HG03175 (cell line): ENCODE measurements around the gene HMGN5.

ENCODE experiments used
- ATAC-seq: cut with Tn5 transposase; IDR thresholded peaks from one replicate; pipeline ENCODE4 v1.9.1; 2021; ENCODE audit warnings: mild to moderate bottlenecking, moderate library complexity; ENCODE audit not compliant: unreplicated experiment

HMGN5 gene, protein sequence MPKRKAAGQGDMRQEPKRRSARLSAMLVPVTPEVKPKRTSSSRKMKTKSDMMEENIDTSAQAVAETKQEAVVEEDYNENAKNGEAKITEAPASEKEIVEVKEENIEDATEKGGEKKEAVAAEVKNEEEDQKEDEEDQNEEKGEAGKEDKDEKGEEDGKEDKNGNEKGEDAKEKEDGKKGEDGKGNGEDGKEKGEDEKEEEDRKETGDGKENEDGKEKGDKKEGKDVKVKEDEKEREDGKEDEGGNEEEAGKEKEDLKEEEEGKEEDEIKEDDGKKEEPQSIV

DNA sequence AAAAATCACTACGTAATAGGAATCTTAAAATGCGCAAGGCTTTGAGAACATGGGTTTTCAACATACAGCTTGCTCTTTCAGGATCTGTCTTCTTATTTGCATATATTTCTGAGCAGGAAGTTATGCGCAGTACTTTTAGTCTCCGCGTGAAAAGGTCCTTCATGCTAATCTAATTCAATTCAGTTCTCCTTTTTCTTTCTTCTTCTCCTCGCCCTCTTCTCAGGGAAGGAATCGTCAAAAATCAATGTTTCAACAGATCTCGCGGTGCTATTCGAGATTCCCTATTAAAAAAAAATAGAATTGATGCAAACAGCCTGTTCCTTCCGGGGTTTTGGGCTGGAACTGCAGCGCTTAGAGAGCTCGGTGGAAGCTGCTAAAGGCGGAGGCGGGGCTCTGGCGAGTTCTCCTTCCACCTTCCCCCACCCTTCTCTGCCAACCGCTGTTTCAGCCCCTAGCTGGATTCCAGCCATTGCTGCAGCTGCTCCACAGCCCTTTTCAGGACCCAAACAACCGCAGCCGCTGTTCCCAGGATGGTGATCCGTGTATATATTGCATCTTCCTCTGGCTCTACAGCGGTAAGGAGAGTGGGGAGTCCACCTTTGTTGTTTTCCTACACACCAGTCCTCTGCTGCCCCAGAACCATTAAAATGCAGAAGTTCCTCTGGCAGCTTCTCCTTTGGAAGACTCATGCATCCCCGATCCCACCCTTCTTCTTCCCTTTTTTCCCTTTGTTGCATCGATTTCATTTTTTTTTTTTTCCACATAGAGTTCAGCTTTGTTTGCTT, at the start of gene HMGN5, which contains the start of gene SH3BGRL:
TSS of gene HMGN5 (minus strand) at position 243 of the 785 bp plus-strand sequence. CDS start 80,364 bp downstream, outside the sequence.
TSS of gene SH3BGRL (plus strand) at position 432 of the 785 bp plus-strand sequence. CDS start at position 531, 99 bp downstream.
- peak; percentile 97 for ATAC-seq

DNA sequence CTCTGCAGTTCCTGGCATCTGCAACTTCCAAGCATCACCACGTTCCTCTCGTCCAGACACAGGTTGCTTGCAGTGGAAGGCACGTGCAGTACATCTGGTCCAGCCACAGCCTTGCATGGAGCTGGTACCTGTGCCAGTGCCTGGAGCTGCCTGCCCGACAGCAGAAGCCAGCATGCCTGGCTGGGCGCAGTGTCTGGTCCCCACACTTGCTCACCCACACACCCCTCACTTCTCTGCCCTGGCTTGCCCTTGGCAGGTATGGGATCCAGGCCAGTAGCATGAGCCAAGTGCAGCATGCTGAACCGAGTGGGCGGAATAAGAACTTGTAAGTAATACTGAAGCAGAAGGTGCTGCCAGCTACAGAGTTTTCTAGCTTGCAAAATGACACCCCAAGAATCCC, 40.0 kb upstream of the HMGN5 start:
- ATAC-seq, result no peak

DNA sequence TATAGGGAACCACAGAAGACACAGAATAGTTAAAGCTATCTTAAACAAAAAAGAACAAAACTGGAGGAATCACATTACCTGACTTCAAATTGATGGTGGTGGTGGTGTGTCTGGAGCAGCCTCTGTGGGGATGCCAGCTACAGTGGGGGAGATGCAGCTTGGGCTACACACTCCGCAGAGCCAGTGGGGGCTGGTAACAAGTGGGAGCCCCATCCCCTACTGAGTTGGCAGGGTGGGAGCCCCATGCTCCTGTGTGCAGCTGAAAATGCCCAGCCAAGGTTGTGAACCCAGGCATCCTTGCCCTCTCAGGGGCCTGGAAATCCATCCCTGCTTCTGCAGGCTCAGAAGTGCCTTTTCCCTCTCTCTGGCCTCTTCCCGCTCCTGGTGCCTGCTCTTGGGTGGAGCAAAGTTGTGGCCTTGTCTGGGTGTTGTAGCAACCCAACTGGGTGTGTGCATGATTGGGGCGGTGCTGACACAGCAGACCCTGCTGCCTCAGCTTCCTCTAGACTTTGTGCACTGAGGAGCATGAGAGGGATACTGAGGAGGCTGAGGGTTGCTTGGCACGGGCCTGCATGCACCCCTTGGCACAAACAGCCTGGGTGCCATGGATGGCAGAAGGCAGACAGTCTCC, 39.1 kb upstream of the HMGN5 start:
- ATAC-seq, result no peak

DNA sequence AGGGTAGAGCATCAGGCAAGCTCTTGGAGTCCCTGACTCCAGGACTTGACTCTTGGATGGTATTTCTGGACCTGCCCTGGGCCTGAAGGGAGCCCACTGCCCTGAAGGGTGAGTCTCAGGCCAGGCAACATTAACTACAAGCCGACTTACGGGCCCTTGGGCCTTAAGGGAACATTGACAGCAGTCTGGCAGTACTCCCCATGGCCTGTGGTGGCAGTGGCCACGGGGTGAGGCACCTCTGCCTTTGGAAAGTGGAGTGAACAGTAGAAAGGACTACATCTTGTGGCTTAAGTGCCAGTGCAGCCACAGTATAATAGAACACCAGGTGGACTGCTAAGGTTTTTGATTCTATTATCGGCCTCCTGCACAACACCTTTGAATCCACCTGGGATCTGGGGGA, 36.5 kb upstream of the HMGN5 start:
- no peak for ATAC-seq

DNA sequence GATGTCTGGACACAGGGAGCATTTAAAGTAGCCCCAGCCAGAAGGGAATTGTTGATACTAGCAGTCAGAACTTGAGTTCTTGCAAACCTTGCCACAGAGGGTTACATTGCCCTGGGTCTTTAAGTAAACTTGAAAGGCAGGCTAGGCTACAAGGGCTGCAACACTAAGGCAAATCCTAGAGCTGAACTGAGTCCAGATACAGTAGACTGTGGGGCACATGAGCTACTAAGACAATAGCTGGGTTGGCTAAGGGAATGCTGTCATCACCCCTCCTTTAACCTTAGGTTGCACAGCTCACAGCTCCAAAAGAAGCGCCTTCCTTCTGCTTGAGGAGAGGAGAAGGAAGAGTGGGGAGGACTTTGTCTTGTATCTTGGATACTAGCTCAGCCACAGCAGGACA, 35.8 kb upstream of the HMGN5 start:
- no peak for ATAC-seq

DNA sequence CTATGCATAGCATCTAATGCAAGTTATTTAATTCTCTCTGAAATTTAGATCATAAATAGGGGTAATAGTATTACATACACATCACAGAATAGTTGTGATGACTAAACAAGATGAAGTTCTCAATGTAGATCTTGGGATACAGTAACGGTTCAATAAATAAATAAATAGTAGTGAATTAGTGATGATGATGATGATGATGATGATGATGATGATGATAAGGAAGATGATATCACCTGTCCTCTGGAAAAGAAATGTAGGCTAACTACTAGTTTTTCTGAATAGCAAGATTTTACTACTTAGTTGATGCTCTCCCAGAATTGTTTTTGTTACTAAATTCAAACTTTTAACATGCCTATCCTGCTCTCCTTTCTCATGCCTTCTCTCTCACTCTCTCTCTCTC, 30.5 kb upstream of the HMGN5 start:
- no peak for ATAC-seq

DNA sequence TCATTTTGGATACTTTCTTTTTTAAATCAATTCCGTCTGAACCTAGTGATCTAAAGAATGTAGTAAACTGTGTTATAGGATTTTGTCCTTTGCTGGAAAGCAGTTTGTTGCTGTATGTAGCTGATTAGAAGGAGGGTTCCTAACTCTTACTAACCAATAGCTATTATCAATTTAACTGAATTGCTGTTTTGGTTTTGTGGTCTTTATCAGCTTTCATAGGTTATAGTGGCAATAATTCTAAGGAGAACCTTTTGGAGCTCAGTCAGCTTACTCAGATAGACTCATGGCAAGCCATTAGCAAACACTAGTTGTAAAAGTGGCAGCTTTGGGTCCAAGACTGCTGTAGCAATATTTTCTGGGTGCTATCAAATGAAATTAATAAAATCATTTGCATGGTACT, 29.8 kb upstream of the HMGN5 start:
- ATAC-seq, result no peak

DNA sequence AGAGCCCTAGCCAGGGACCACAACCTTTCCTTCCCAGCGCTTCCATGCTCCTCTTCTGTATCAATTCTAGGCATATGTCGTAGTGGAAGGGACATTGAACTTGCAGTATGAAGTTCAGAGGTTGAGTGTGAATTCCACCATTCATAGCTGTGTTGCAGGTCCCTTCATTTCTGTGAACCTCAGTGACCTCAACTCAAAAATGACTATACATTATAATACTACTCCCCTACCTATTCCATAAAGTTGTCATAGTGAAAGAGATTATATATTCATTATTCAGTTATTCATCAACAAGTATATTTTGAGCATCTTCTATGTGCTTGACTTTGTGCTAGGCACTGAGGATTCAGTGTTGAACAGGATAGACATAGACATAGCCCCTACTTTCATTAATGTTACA, 28.2 kb upstream of the HMGN5 start:
- ATAC-seq, result no peak

DNA sequence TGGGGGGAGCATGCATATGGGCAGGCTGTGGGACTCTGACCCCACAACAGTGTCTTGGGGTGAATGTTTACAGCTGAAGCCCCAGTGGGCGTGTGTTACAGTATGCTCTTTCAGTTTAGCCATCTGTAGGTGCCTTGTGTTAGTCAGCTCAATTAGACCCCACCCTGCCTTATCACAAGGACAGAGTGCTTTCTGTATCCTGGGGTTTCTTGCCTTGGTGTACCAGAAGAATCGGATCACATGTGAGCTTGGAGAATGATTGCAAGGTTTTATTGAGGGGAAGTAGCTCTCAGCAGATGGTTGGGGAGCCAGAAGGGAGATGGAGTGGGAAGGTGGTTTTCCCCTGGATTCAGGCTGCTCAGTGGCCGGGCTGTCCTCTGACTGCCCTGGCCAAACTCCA, 27.5 kb upstream of the HMGN5 start:
- no peak for ATAC-seq

DNA sequence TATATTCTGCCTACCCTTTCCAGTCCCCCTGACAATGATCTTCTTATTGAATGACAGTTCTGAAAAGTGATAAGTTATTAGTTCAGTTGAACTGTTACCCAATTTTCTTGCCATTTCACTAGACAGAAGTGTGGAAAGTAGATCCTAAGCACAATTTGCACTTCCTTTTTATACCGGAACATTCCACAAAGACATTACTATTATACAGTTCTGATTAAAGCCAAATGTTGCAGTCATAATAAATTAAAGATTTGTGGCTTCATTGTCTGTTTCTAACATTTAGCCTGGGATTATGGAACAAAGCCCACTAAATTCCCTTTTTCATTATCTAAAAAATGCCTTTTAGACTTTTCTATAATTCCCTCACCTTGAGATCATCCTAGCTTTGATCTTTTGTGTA, 14.0 kb upstream of the HMGN5 start:
- no peak for ATAC-seq

DNA sequence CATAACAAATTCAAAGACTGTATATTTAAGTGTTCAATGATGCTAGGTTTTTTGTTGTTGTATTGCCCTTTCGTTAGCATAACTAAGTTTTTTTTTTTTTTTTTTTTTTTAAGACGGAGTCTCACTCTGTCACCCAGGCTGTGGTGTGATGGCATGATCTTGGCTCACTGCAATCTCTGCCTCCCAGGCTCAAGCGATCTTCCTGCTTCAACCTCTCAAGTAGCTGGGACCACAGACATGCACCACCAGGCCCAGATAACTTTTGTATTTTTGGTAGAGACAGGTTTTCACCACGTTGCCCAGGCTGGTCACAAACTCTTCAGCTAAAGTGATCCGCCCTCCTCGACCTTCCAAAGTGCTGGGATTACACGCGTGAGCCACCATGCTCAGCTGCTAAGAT, 7.2 kb upstream of the HMGN5 start:
- no peak for ATAC-seq

DNA sequence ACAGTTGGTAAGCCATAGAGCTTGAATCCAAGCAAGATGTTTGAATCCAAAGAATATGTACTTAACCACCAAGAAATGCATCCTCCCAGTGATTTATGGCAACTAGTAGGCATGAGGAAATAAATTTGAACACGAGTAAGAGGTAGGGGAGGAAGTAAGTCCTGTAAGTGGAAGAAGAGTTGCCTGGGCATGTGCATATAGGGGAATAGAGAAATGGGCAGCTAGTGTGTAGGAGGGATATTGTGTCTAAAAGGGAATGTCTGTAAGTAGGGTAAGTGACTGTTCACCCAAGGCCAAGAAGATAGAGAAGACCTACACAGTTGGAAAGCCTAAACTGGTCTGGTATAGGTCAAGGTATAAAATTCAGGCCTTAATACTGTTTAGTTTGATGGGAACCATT, 4.8 kb upstream of the HMGN5 start:
- no peak for ATAC-seq

DNA sequence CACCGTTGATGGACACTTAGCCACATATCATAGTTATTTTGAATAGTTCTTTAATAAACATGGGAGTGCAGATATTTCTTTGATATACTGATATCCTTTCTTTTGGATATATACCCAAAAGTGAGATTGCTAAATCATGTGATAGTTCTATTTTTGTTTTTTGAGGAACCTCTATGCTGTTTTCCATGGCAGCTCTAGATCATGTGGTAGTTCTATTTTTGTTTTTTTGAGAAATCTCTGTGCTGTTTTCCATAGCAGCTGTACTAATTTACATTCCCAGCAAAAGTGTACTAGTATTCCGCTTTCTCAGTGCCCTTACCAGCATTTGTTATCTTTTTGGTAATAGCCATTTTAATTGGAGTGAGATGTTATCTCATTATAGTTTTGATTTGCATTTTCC, 3.8 kb upstream of the HMGN5 start:
- ATAC-seq, result no peak

DNA sequence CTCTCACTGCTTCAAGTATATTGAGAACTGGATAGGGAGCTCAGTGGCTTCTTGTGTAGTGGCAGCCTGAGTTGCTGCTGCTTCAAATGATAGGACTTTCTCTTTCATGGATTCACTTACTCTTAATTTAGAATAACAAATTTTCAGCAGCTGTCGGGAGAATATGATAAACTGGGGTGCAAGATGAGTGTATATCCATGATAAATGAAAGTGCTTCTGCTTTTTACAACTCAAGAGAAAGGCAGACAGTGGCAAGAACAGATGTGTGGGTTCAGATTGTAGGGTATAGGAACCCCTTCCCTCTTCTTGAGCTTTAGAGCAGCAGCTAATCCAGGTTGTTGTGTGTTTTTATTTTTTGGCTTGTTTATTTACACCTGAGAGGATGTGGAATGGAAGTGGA, 1.2 kb upstream of the HMGN5 start:
- ATAC-seq, result no peak

DNA sequence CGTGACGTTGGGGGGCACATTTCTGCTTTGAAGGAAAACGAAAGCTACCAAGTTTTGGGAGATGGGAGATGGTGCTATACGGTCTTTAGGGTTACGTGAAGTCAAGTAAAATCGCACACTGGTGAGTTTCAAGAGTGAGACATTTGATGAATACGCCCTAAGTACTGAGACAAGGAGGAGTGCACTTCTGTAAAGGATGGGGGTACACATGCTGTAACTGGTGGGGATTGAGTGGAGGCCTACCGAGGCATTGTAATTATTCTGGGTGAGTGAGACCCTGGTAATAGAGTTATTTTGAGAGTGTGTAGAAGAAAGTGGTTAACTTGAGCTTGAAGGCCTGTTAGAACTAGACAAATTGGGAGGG, 725 bp upstream of the HMGN5 start:
- ATAC-seq, result no peak

DNA sequence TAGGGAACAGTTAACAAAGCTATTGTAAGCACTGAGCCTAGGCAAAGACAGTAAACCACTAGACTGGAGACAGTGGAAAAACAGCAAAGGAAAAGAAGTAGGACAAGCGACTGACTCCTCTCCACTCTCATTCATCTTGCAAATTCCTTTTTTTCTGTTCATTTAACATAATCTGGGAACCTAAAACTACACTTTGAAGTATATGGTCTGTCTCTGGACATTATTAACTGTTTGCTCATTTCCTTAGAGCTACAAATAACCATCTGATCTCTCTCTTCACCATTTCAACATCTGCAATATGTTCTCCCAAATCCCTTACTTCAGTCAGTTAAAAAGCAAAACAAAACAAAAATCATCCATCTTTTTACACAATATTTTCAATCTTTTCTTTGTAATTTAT, 642 bp downstream of the HMGN5 start:
- ATAC-seq, result no peak

DNA sequence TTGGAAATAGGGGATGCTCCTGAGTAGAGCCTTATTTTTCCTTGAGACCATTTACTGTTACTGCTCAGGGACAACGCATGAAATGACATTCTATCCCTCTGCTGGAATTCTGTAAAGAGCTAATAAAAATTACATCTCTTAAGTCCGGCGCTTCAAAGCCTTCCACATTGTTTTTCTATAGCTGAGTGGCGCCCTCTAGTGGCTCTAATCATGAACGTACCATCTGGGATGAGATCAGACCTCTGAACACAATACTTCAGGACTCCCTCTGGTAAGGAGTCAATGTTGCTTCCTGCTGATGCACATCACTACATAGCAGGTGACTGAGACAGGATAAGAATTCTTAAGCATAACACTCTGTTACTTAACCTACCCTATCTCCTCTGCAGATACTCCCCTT, 6.0 kb downstream of the HMGN5 start:
- peak; percentile 87 for ATAC-seq

DNA sequence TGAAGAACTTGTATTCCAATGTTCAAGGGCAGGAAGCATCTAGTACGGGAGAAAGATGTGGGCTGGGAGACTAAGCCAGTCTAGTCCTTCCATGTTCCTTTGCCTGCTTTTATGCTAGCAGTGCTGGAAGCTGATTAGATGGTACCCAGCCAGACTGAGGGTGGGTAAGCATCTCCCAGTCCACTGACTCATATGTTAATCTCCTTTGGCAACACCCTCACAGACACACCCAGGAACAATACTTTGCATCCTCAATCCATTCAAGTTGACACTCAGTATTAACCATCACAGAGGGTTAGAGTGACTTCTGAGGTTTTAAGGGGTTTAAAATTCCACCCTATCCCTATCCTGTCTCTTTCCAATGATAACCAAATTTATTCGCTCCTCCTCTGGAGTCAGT, 6.5 kb downstream of the HMGN5 start:
- no peak for ATAC-seq

DNA sequence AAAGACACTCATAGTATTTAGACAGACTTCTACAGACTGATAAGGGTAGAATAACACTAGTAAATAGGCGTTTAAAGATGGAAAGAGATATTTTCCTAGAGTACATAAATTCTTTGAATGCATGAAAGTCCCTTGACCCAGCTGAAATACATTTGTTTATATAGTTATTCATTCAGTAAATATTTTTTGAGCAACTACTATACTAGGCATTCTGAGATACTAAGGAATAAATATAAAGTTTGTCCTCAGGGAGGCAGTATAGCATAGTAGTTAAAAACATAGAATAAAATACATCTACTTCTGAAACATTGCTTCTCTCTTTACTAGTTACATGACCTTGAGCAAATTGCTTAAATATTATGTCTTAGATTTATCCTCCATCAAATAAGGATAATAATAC, 27.4 kb downstream of the HMGN5 start:
- ATAC-seq, result no peak

DNA sequence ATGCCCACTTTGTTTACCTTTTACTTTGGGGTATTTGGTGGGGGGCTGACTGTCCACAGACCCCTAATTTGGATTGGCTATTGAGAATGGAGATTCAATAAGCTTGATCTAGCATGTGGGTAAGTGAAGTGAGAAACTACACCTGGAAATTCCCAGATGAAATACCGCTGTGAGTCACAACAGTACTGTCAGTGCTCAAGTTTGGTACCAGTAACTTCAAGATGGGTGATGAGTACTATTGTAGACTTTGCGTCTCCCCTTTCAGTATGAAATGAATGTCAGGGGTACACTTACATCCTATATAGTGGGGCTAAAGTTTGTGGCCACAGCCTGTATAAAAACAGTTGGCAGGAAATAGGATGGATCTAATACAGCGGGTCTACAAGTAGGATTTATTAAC, 33.3 kb downstream of the HMGN5 start:
- no peak for ATAC-seq

DNA sequence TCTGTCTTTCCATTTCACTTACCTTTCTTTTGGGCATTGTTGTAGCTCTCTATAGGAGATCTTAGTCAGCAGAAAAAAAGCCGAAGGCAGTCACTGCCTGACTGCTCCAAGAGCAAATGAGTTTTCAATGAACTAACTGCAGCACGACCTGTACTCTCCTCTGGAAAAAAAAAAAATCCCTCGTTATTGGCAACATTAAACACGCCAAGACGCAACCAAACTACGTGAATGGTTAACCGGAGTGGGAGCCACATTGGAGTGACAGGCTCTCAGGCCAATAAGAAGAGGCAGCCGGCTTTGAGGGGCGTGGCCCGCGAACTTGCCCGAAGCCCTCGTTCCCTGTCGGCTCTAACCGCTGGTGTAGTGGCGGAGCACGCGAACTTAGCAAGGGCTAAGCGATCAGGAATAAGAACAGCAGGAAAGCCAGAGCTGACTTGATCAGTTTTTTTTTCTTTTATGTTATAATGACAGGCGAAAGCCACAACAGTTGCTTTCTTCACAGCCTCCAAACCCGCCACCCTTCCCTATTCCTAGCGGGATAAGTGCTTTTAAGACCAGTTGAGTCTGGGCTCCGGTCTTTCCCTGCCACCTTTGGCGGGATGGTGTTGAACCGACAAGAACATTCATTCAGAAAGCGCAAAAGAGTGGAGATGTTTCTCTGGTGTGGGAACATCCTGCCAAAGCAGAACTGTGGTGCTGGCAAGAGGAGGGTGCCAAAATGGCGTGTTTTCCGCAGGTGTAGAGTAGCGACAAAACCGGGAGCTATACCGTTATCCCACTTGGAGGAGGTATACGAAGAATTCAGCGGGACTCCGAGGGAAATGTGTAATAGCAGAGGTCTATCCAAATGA, 80.0 kb downstream of the HMGN5 start:
- peak; percentile 95 for ATAC-seq
